HEK293T (cell line): ENCODE measurements around the gene LAYN.

Experiments used
- ARNT ChIP-seq: fragments of 450-650 bp; IDR thresholded peaks from 2 replicates; pipeline ENCODE4 v1.6.1; 2017; ENCODE audit warnings: mild to moderate bottlenecking
- BHLHE40 ChIP-seq: fragments of 450-650 bp; IDR thresholded peaks from 2 replicates; pipeline ENCODE4 v1.6.1; 2016; ENCODE audit warnings: mild to moderate bottlenecking, moderate library complexity, borderline replicate concordance
- FOXA1 ChIP-seq: fragments of 450-650 bp; IDR thresholded peaks from 2 replicates; pipeline ENCODE4 v1.6.1; 2016; ENCODE audit warnings: mild to moderate bottlenecking
- FOXK2 ChIP-seq: fragments of 450-650 bp; IDR thresholded peaks from 2 replicates; pipeline ENCODE4 v1.6.1; 2016; ENCODE audit warnings: mild to moderate bottlenecking
- SP1 ChIP-seq: fragments of 450-650 bp; IDR thresholded peaks from 2 replicates; pipeline ENCODE4 v1.6.1; 2017
- TF ChIP-seq, protein P1 (sequence below): fragments of 450-650 bp; IDR thresholded peaks from 2 replicates; pipeline ENCODE4 v1.6.1; 2016

DNA sequence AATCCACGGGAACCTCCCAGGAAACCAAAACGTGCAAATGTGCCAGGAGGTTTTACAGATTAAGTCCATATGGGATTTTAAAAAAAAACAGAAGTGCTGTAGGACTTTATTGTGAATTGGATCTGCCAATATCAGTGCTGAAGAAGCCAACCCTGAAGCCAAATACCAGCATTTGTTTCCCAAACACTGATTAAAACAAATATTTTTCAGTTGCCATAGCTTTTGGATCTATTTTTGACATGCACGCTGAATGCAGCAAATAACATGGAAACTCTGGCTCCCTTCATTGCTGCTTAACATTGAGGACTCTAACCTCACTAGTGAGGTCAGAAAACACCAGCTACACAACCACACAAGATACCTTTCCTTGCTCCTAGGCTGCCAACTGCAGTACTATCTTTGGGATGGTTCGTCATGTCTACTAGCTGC lies 33.3 kb downstream of the LAYN start:
- no peak for TF ChIP-seq SP1
- TF ChIP-seq FOXA1, result no peak
- TF ChIP-seq ARNT, result no peak
- TF ChIP-seq FOXK2, result no peak
- TF ChIP-seq, protein P1, sequence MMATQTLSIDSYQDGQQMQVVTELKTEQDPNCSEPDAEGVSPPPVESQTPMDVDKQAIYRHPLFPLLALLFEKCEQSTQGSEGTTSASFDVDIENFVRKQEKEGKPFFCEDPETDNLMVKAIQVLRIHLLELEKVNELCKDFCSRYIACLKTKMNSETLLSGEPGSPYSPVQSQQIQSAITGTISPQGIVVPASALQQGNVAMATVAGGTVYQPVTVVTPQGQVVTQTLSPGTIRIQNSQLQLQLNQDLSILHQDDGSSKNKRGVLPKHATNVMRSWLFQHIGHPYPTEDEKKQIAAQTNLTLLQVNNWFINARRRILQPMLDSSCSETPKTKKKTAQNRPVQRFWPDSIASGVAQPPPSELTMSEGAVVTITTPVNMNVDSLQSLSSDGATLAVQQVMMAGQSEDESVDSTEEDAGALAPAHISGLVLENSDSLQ, result no peak
- TF ChIP-seq BHLHE40, result no peak
